WTC11 (cell line): Measurements from ENCODE around the gene AKR1B15. TPM values are rescaled to one million over a fixed set of nuclear protein-coding genes. Genes with fewer than 3 reads are reported as not detected.

Experiments
- ATAC-seq: fragments of 200-7000 bp; cut with Tn5 transposase; 2 replicates; pipeline ENCODE4 v1.10.0; 2021; ENCODE audit warnings: mild to moderate bottlenecking, moderate library complexity
- CTCF ChIA-PET: fragments of 300-600 bp; sonication (Branson Sonifier 250); formaldehyde crosslinking; loops from one replicate; lab custom pipeline; 2021; ENCODE audit warnings: antibody characterized with exemption; lab: Charles Lee
- POLR2A ChIA-PET: fragments of 350-600 bp; sonication (Branson Sonifier 250); formaldehyde crosslinking; loops from one replicate; lab custom pipeline; 2021; ENCODE audit warnings: antibody characterized with exemption; lab: Charles Lee
- DNase-seq: peaks from one replicate; pipeline ENCODE4 v3.0.0; 2021; ENCODE audit warnings: low spot score
- H3K27ac Mint-ChIP-seq: 2 replicates; pipeline ENCODE4 v1.8.0; 2021; ENCODE audit warnings: mixed read lengths
- H3K27me3 Mint-ChIP-seq: 2 replicates; pipeline ENCODE4 v1.8.0; 2021; ENCODE audit warnings: low read depth, mild to moderate bottlenecking, moderate library complexity, mixed read lengths
- H3K36me3 Mint-ChIP-seq: 2 replicates; pipeline ENCODE4 v1.8.0; 2021; ENCODE audit warnings: mixed read lengths
- H3K4me1 Mint-ChIP-seq: 2 replicates; pipeline ENCODE4 v1.8.0; 2022; ENCODE audit warnings: mixed read lengths
- H3K4me3 Mint-ChIP-seq: 2 replicates; pipeline ENCODE4 v1.8.0; 2021; ENCODE audit warnings: mild to moderate bottlenecking, moderate library complexity, mixed read lengths
- H3K9me3 Mint-ChIP-seq: 2 replicates; pipeline ENCODE4 v1.8.0; 2021; ENCODE audit warnings: mixed read lengths
- AFF4 ChIP-seq: sonication (generic); formaldehyde crosslinking; IDR thresholded peaks from 2 replicates; pipeline ENCODE4 v1.8.1; 2023; ENCODE audit warnings: mild to moderate bottlenecking, missing genetic modification reagents, borderline replicate concordance
- E2F1 ChIP-seq: sonication (generic); formaldehyde crosslinking; IDR thresholded peaks from 2 replicates; pipeline ENCODE4 v1.8.0; 2022; ENCODE audit warnings: mild to moderate bottlenecking, missing genetic modification reagents
- E2F4 ChIP-seq: sonication (generic); formaldehyde crosslinking; IDR thresholded peaks from 2 replicates; pipeline ENCODE4 v1.8.1; 2022; ENCODE audit warnings: low read depth, mild to moderate bottlenecking, moderate library complexity, missing genetic modification reagents, borderline replicate concordance
- EMX1 ChIP-seq: fragments of 250-450 bp; sonication (Bioruptor Pico); IDR thresholded peaks from 2 replicates; pipeline ENCODE4 v1.8.0; 2021; ENCODE audit warnings: mild to moderate bottlenecking
- FOXK1 ChIP-seq: sonication (generic); formaldehyde crosslinking; IDR thresholded peaks from 2 replicates; pipeline ENCODE4 v1.8.0; 2022; ENCODE audit warnings: mild to moderate bottlenecking, moderate library complexity, missing genetic modification reagents
- FOXP4 ChIP-seq: sonication (generic); formaldehyde crosslinking; IDR thresholded peaks from 2 replicates; pipeline ENCODE4 v1.8.0; 2022; ENCODE audit warnings: mild to moderate bottlenecking, missing genetic modification reagents
- IRF1 ChIP-seq: sonication (generic); formaldehyde crosslinking; IDR thresholded peaks from 2 replicates; pipeline ENCODE4 v1.8.0; 2023; ENCODE audit warnings: missing genetic modification reagents
- KAT7 ChIP-seq: sonication (generic); formaldehyde crosslinking; IDR thresholded peaks from 2 replicates; pipeline ENCODE4 v1.8.1; 2023; ENCODE audit warnings: missing genetic modification reagents, mild to moderate bottlenecking, borderline replicate concordance
- MYBL2 ChIP-seq: sonication (generic); formaldehyde crosslinking; IDR thresholded peaks from 2 replicates; pipeline ENCODE4 v1.8.1; 2023; ENCODE audit warnings: mild to moderate bottlenecking, moderate library complexity, missing genetic modification reagents
- NFYB ChIP-seq: sonication (generic); formaldehyde crosslinking; conservative IDR thresholded peaks from 2 replicates; pipeline ENCODE4 v1.8.0; 2022; ENCODE audit warnings: low read depth, missing genetic modification reagents
- PRDM15 ChIP-seq: sonication (generic); formaldehyde crosslinking; IDR thresholded peaks from 2 replicates; pipeline ENCODE4 v1.8.0; 2022; ENCODE audit warnings: missing genetic modification reagents
- PRRX2 ChIP-seq: fragments of 250-450 bp; sonication (Bioruptor Pico); IDR thresholded peaks from 2 replicates; pipeline ENCODE4 v1.8.0; 2021; ENCODE audit warnings: mild to moderate bottlenecking
- ZBTB43 ChIP-seq: sonication (generic); formaldehyde crosslinking; IDR thresholded peaks from 2 replicates; pipeline ENCODE4 v1.8.1; 2023; ENCODE audit warnings: mild to moderate bottlenecking, missing genetic modification reagents
- ZNF263 ChIP-seq: sonication (generic); formaldehyde crosslinking; IDR thresholded peaks from 2 replicates; pipeline ENCODE4 v1.8.1; 2022; ENCODE audit warnings: low read depth, mild to moderate bottlenecking, moderate library complexity, missing genetic modification reagents
- ZNF281 ChIP-seq: sonication (generic); formaldehyde crosslinking; IDR thresholded peaks from 2 replicates; pipeline ENCODE4 v1.8.0; 2023; ENCODE audit warnings: mild to moderate bottlenecking, missing genetic modification reagents
- ZSCAN18 ChIP-seq: fragments of 250-450 bp; sonication (Bioruptor Pico); IDR thresholded peaks from 2 replicates; pipeline ENCODE4 v2.1.2; 2022; ENCODE audit warnings: mild to moderate bottlenecking, moderate library complexity
- total RNA-seq: library from RNA; stranded (reverse); gene quantifications from 3 replicates; pipeline ENCODE4 v1.2.3, GENCODE V29; 2021

AKR1B15 gene
- total RNA-seq, 1 experiment from 2014 or later: not detected

- TF ChIP-seq AFF4 (CRISPR knock-in tag): no peak
These were observed 50.5 kb downstream of the AKR1B15 start (continued) for GRCh38 chr7:134599371-134599770.

GRCh38 chr7:134601459-134601858 lies 52.5 kb downstream of the AKR1B15 start:
- no peak overlapping the region for H3K27ac Mint-ChIP-seq
- H3K4me3 Mint-ChIP-seq: no peak overlapping the region

More at GRCh38 chr7:134601459-134601858, 52.5 kb downstream of the AKR1B15 start:
- H3K36me3 Mint-ChIP-seq: peaks cover 6% of the 10 kb centered on the region
- ATAC-seq (no peak), DNase-seq (peak; percentile 14)
- H3K4me1 Mint-ChIP-seq: no peaks in the 10 kb centered on the region; the same call in 1 of the 2 replicates
- TF ChIP-seq ZBTB43 (CRISPR knock-in tag): no peak
- TF ChIP-seq KAT7: no peak
- TF ChIP-seq NFYB (CRISPR knock-in tag): no peak
- no peak for TF ChIP-seq EMX1 (CRISPR knock-in tag)
- no peak for TF ChIP-seq ZNF263
- TF ChIP-seq PRDM15 (CRISPR knock-in tag): no peak
- TF ChIP-seq FOXK1 (CRISPR knock-in tag): no peak
- TF ChIP-seq ZSCAN18 (CRISPR knock-in tag): no peak
- TF ChIP-seq E2F1 (CRISPR knock-in tag): no peak
- no peak for TF ChIP-seq E2F4 (CRISPR knock-in tag)
- TF ChIP-seq MYBL2 (CRISPR knock-in tag): no peak
- TF ChIP-seq FOXP4 (CRISPR knock-in tag): no peak
- TF ChIP-seq PRRX2 (CRISPR knock-in tag): no peak
- TF ChIP-seq IRF1 (CRISPR knock-in tag): no peak
- no peak for TF ChIP-seq ZNF281 (CRISPR knock-in tag)
- ChIA-PET POLR2A (no interaction called here), CTCF (interaction anchor here (2.0 to 2.1 kb wide), 2 partner anchors 54 to 168 kb away, joined by 7 to 13 read pairs; no protein-coding TSS in a partner anchor)
- H3K9me3 Mint-ChIP-seq: peaks cover 23% of the 10 kb centered on the region
- no peaks in the 10 kb centered on the region; the same call in 1 of the 2 replicates for H3K27me3 Mint-ChIP-seq
